Right lobe of liver (tissue), 4 donors: Measurements from ENCODE around the gene ADGRL3.

ENCODE experiments used
- CTCF ChIP-seq, 4 donors: fragments of 200-600 bp in 3 of 4; fragments of 450-650 bp in 1 of 4; IDR thresholded peaks; one replicate each; pipeline versions ENCODE4 v1.5.1 to v1.8.0; 2016 to 2022; ENCODE audit warnings: antibody characterized with exemption in 4 of 4, mild to moderate bottlenecking in 2 of 4
- POLR2A ChIP-seq: fragments of 450-650 bp; IDR thresholded peaks from one replicate; pipeline ENCODE4 v1.6.1; 2017; ENCODE audit warnings: antibody characterized with exemption, mild to moderate bottlenecking
- donor health status: DM: no; HTN: no; CAD: no.
- donor health status: DM: no; HTN: no; CAD: no.
- donor health status: DM: no; HTN: yes; CAD: no.

DNA sequence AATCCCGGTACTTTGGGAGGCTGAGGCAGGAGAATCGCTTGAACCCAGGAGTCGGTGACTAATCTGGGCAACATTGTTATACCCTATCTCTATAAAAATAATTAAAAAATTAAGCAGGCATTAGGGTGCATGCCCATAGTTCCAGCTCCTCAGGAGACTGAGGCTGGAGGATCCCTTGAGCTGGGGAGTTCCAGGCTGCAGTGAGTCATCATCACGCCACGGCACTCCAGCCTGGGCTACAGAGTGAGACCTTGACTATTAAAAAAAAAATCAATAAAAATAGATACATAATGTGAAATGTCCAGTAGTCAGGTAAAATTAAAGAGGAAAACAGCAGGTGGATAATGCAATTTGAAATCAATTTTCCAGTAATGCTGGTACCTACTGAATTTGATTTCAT, 14.6 kb downstream of the ADGRL3 start:
- TF ChIP-seq CTCF (IDR thresholded peaks at IDR 0.05) (no peak), POLR2A (no peak)
